Mammary microvascular endothelial cell (primary cell): ENCODE data around the gene POM121L12. TPM values are rescaled to one million over a fixed set of nuclear protein-coding genes. Genes with fewer than 3 reads are reported as not detected.

Source experiments
- total RNA-seq: library from RNA; depleted of rRNA; stranded (reverse); fragments of >200 nt; gene quantifications from 2 replicates; pipeline ENCODE4 v1.2.3, GENCODE V29; 2015

Gene POM121L12
- not detected in 2 replicates for total RNA-seq

GRCh38 chr7:53035499-53036412 lies at the start of gene POM121L12:
Gene POM121L12, plus strand, starts transcription at chr7:53035633. Its CDS starts 39 bp downstream, at chr7:53035672.

